ENCODE data around the gene NOL3. TPM values are rescaled to one million over a fixed set of nuclear protein-coding genes. Genes with fewer than 3 reads are reported as not detected.

NOL3 gene
- total RNA-seq, 6 experiments from 2014 or later = 21.5 to 44.3 (median 28.1) TPM

DNA sequence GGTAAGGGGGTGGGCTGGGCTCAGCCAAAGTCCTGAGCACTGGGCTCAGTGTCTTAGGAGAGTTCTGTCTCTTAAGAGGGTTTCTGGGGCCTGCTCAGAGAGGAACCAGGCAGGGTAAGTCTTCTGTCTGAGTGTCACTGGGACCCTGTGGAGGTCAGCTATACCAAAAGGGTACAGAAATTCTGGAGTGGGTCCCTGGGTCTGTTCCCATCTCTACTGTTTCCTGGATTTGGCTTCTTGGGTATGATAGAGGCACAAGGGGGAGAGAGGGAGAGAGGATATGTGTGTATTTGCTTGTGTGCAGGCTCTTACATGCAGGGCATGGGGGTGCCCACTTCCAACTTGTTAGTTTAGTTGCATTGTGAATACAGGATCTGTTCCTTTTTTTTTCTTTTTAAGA is 23.2 kb downstream of the NOL3 start:
- intact Hi-C loops (cut with DNase I) = no loop called here
- Histone ChIP-seq H3K4me1 (peaks cover 0 to 24% (median 6%) of the 10 kb centered on the region in 4 donors), H3K27ac (no peak overlapping the region), H3K9me3 (no peaks in the 10 kb centered on the region), H3K4me3 (no peak overlapping the region), H3K36me3 (peaks cover 0 to 41% (median 18%) of the 10 kb centered on the region in 4 donors), H3K27me3 (no peaks in the 10 kb centered on the region)
- DNase-seq (no peak), ATAC-seq (no peak)
- TF ChIP-seq POLR2A (IDR thresholded peaks at IDR 0.05) = no peak
- TF ChIP-seq, protein P1, sequence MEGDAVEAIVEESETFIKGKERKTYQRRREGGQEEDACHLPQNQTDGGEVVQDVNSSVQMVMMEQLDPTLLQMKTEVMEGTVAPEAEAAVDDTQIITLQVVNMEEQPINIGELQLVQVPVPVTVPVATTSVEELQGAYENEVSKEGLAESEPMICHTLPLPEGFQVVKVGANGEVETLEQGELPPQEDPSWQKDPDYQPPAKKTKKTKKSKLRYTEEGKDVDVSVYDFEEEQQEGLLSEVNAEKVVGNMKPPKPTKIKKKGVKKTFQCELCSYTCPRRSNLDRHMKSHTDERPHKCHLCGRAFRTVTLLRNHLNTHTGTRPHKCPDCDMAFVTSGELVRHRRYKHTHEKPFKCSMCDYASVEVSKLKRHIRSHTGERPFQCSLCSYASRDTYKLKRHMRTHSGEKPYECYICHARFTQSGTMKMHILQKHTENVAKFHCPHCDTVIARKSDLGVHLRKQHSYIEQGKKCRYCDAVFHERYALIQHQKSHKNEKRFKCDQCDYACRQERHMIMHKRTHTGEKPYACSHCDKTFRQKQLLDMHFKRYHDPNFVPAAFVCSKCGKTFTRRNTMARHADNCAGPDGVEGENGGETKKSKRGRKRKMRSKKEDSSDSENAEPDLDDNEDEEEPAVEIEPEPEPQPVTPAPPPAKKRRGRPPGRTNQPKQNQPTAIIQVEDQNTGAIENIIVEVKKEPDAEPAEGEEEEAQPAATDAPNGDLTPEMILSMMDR (IDR thresholded peaks at IDR 0.05) = no peak

DNA sequence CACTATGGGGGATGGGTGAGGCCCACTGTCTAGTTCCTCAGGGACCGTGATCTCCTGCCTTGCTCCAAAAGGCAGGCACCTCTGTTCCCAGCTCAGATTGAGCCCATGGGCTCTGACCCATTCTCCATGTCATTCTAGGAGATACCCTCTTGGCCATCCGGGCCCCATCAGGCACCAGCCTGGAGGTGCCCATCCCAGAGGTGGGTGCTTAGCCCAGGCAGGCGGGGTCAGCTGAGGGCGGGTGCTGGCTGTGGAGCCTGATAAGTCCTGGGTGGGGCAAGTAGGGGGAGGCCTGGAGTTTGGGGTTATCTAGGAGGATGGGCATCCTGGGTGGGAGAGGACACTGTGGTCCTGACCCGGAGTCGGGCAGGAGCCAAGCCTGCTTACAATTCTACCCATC is 23.9 kb downstream of the NOL3 start:
- Histone ChIP-seq H3K4me3 (no peak overlapping the region), H3K9me3 (no peaks in the 10 kb centered on the region), H3K27me3 (no peaks in the 10 kb centered on the region), H3K36me3 (peaks cover 0 to 41% (median 18%) of the 10 kb centered on the region in 4 donors), H3K27ac (no peak overlapping the region), H3K4me1 (peaks cover 0 to 30% (median 6%) of the 10 kb centered on the region in 4 donors)
- ATAC-seq (no peak), DNase-seq (no peak)
- no peak for TF ChIP-seq POLR2A (IDR thresholded peaks at IDR 0.05)
- TF ChIP-seq, protein P1 (IDR thresholded peaks at IDR 0.05) = no peak
- intact Hi-C loops (cut with DNase I) = no loop called here
- 93% methylated on average over 2 of the region's 6 CpGs for whole genome bisulfite sequencing (ENCODE audit: insufficient coverage, low coverage, low lambda C conversion rate, missing lambda C conversion rate)

DNA sequence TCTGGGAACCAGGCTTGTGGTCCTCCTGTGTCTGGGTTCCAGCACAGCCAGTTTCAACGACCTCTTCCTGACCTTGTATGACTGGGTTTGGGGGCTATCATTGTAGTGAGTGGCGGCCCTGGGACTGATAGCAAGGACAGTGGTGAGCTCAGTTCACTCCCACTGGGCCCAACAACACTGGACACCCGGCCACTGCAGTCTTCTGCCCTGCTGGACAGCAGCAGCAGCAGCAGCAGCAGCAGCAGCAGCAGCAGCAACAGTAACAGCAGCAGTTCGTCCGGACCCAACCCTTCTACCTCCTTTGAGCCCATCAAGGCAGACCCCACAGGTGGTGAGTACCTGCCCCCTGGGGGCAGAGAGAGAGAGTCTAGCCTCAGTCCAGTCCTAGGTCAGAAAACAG is 25.3 kb downstream of the NOL3 start:
- H3K27ac ChIP-seq = no peak overlapping the region
- TF ChIP-seq POLR2A (IDR thresholded peaks at IDR 0.05) = no peak
- TF ChIP-seq, protein P1 (IDR thresholded peaks at IDR 0.05) = no peak
- no peak for DNase-seq
- H3K9me3 ChIP-seq = no peaks in the 10 kb centered on the region
- peaks cover 0 to 41% (median 18%) of the 10 kb centered on the region in 4 donors for H3K36me3 ChIP-seq
- peaks cover 0 to 31% (median 6%) of the 10 kb centered on the region in 4 donors for H3K4me1 ChIP-seq
- H3K4me3 ChIP-seq = no peak overlapping the region
- no peaks in the 10 kb centered on the region for H3K27me3 ChIP-seq
- intact Hi-C loops (cut with DNase I) = loop anchor here in 1 of 2 donors (5.0 kb wide), 1 partner anchor 37 kb away; no protein-coding TSS in a partner anchor
- no peak for ATAC-seq
- WGBS (ENCODE audit: insufficient coverage, low coverage, low lambda C conversion rate, missing lambda C conversion rate) = 80% methylated on average over 1 of the region's 5 CpGs

DNA sequence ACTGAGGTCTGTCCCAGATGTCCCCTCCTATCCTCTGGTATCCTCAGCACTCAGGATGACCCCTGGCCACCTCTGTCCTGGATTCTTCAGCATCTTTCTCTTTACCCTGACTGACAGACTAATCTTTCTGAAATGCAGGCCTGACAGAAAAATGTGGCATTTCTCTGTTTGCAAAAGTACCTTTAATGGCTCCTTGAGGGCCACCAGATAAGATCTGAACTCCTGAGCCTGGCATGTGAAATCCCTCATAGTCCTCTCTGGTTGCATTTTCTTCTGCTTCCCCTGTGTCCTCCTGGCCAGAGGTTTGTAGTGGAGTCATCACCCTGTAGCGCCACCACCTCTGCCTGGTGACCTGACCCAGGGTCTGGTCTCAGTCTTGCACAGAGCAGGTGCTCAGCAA is 26.5 kb downstream of the NOL3 start:
- Histone ChIP-seq H3K27ac (no peak overlapping the region), H3K9me3 (no peaks in the 10 kb centered on the region), H3K27me3 (no peaks in the 10 kb centered on the region), H3K4me3 (no peak overlapping the region), H3K4me1 (peaks cover 0 to 24% (median 6%) of the 10 kb centered on the region in 4 donors), H3K36me3 (peaks cover 0 to 41% (median 18%) of the 10 kb centered on the region in 4 donors)
- ATAC-seq (no peak), DNase-seq (no peak)
- TF ChIP-seq POLR2A (IDR thresholded peaks at IDR 0.05) = no peak
- TF ChIP-seq, protein P1 (IDR thresholded peaks at IDR 0.05) = no peak
- intact Hi-C loops (cut with DNase I) = loop anchor here in 1 of 2 donors (5.0 kb wide), 1 partner anchor 35 kb away; no protein-coding TSS in a partner anchor
- no CpG with 5 or more reads among the region's 1 CpG for WGBS (ENCODE audit: insufficient coverage, low coverage, low lambda C conversion rate, missing lambda C conversion rate)

DNA sequence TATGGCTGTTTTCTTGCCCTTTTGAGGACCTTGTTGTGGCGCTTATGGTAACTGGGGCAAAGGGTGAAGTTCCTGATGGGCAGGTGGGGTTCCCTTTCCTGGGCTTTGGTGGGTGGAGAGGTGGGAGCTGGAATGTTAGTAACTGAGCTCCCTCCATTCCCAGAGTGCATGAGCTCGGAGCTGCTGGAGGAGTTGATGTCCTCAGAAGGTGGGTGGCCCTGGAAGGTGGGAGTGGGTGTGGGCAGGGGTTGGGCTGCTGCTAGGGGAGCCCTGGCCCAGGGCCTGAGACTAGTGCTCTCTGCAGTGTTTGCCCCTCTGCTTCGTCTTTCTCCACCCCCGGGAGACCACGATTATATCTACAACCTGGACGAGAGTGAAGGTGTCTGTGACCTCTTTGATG is 27.4 kb downstream of the NOL3 start:
- no peaks in the 10 kb centered on the region for H3K9me3 ChIP-seq
- ATAC-seq (no peak), DNase-seq (no peak)
- H3K4me3 ChIP-seq = no peak overlapping the region
- WGBS (ENCODE audit: insufficient coverage, low coverage, low lambda C conversion rate, missing lambda C conversion rate) = 40% methylated on average over 1 of the region's 6 CpGs
- intact Hi-C loops (cut with DNase I) = loop anchor here in 1 of 2 donors (5.0 kb wide), 1 partner anchor 35 kb away; no protein-coding TSS in a partner anchor
- H3K4me1 ChIP-seq = peaks cover 0 to 21% (median 5%) of the 10 kb centered on the region in 4 donors
- H3K27ac ChIP-seq = no peak overlapping the region
- TF ChIP-seq, protein P1 (IDR thresholded peaks at IDR 0.05) = no peak
- no peak for TF ChIP-seq POLR2A (IDR thresholded peaks at IDR 0.05)
- H3K36me3 ChIP-seq = peaks cover 0 to 44% (median 18%) of the 10 kb centered on the region in 4 donors
- H3K27me3 ChIP-seq = no peaks in the 10 kb centered on the region

All from right lobe of liver (tissue), 6 donors.